IMR-90 (cell line): Measurements from ENCODE around the gene SLC6A7. TPM values are rescaled to one million over a fixed set of nuclear protein-coding genes. Genes with fewer than 3 reads are reported as not detected.

Experiments
- ATAC-seq: fragments of 200-7000 bp; cut with Tn5 transposase; 2 replicates; pipeline ENCODE4 v1.9.1; 2020; ENCODE audit warnings: low read depth, mild to moderate bottlenecking, moderate library complexity
- BruUV-seq: library from RNA; stranded (reverse); fragments of 400-500 nt; replicated peaks from 2 replicates; lab custom pipeline; 2021; lab: Mats Ljungman, UMichigan
- CTCF ChIA-PET: fragments of 300-600 bp; formaldehyde crosslinking; extraction: SDS; loops from one replicate; lab custom pipeline; 2021; ENCODE audit warnings: antibody characterized with exemption; lab: Yijun Ruan, JAX
- POLR2A ChIA-PET: fragments of 300-600 bp; sonication (Branson Sonifier 250); formaldehyde crosslinking; loops from one replicate; lab custom pipeline; 2022; ENCODE audit warnings: antibody characterized with exemption; ENCODE audit not compliant: unreplicated experiment; lab: Charles Lee
- DNase-seq: peaks from one replicate; pipeline ENCODE4 v3.0.0; 2013
- H2AFZ ChIP-seq: replicated peaks from 2 replicates; pipeline ENCODE3; 2013; ENCODE audit warnings: low read length, mild to moderate bottlenecking; ENCODE audit not compliant: poor library complexity
- H2AK5ac ChIP-seq: 2 replicates; pipeline ENCODE4 v1.6.1; 2013; ENCODE audit warnings: low read depth, low read length, inconsistent platforms
- H2AK9ac ChIP-seq: replicated peaks from 2 replicates; pipeline ENCODE3; 2013; ENCODE audit warnings: mild to moderate bottlenecking, low read depth, low read length, moderate library complexity; ENCODE audit not compliant: poor library complexity
- H2BK120ac ChIP-seq: 2 replicates; pipeline ENCODE4 v1.6.1; 2013; ENCODE audit warnings: low read depth, low read length, inconsistent platforms
- H2BK15ac ChIP-seq: 3 replicates; pipeline ENCODE4 v1.6.1; 2013; ENCODE audit warnings: low read depth, low read length, inconsistent platforms
- H2BK20ac ChIP-seq: 2 replicates; pipeline ENCODE4 v1.6.1; 2013; ENCODE audit warnings: low read depth, mild to moderate bottlenecking, inconsistent platforms, low read length, moderate library complexity
- H2BK5ac ChIP-seq: 2 replicates; pipeline ENCODE4 v1.6.1; 2013; ENCODE audit warnings: mild to moderate bottlenecking, low read depth, low read length, inconsistent platforms; ENCODE audit not compliant: poor library complexity, severe bottlenecking
- H3K14ac ChIP-seq: replicated peaks from 2 replicates; pipeline ENCODE4 v1.6.1; 2013; ENCODE audit warnings: low read depth, low read length, inconsistent platforms
- H3K18ac ChIP-seq: 2 replicates; pipeline ENCODE4 v1.6.1; 2013; ENCODE audit warnings: low read depth, low read length, control low read depth
- H3K23ac ChIP-seq: 2 replicates; pipeline ENCODE4 v1.6.1; 2013; ENCODE audit warnings: low read depth, low read length, inconsistent platforms
- H3K27ac ChIP-seq: 2 replicates; pipeline ENCODE4 v1.5.1; 2013; ENCODE audit warnings: mild to moderate bottlenecking, control low read depth, low read length; ENCODE audit not compliant: insufficient read depth
- H3K27me3 ChIP-seq: 2 replicates; pipeline ENCODE4 v1.6.1; 2013; ENCODE audit warnings: low read length; ENCODE audit not compliant: control insufficient read depth, insufficient read depth
- H3K36me3 ChIP-seq: 2 replicates; pipeline ENCODE4 v1.6.1; 2013; ENCODE audit warnings: low read length, mixed read lengths; ENCODE audit not compliant: control insufficient read depth, insufficient read depth
- H3K4ac ChIP-seq: 2 replicates; pipeline ENCODE4 v1.6.1; 2013; ENCODE audit warnings: low read depth, low read length, inconsistent platforms
- H3K4me1 ChIP-seq: 2 replicates; pipeline ENCODE4 v1.6.1; 2013; ENCODE audit warnings: low read length, mixed read lengths; ENCODE audit not compliant: control insufficient read depth, insufficient read depth
- H3K4me2 ChIP-seq: 2 replicates; pipeline ENCODE4 v1.6.1; 2013; ENCODE audit warnings: low read depth, mild to moderate bottlenecking, control low read depth, low read length, moderate library complexity
- H3K4me3 ChIP-seq: 2 replicates; pipeline ENCODE4 v1.5.1; 2013; ENCODE audit warnings: low read depth, mild to moderate bottlenecking, control low read depth, low read length, moderate library complexity; ENCODE audit not compliant: insufficient read depth
- H3K56ac ChIP-seq: 2 replicates; pipeline ENCODE4 v1.6.1; 2013; ENCODE audit warnings: low read length, inconsistent platforms; ENCODE audit not compliant: insufficient read depth; ENCODE audit errors: extremely low read depth
- H3K79me1 ChIP-seq, 2 experiments: 2 replicates each; pipeline ENCODE4 v1.6.1; 2013; ENCODE audit warnings: low read length in 2 of 2, inconsistent platforms in 1 of 2, low read depth in 1 of 2
- H3K9ac ChIP-seq: 2 replicates; pipeline ENCODE4 v1.6.1; 2013; ENCODE audit warnings: low read depth, low read length, control low read depth
- H3K9me1 ChIP-seq: 2 replicates; pipeline ENCODE4 v1.6.1; 2013; ENCODE audit warnings: low read length, inconsistent platforms; ENCODE audit not compliant: insufficient read depth
- H3K9me3 ChIP-seq: 2 replicates; pipeline ENCODE4 v1.6.1; 2013; ENCODE audit warnings: low read length; ENCODE audit not compliant: control insufficient read depth, insufficient read depth
- H4K20me1 ChIP-seq: 2 replicates; pipeline ENCODE4 v1.6.1; 2013; ENCODE audit warnings: low read length, inconsistent platforms; ENCODE audit not compliant: insufficient read depth
- H4K5ac ChIP-seq: 2 replicates; pipeline ENCODE4 v1.6.1; 2013; ENCODE audit warnings: mild to moderate bottlenecking, low read depth, low read length, control low read depth
- H4K8ac ChIP-seq, 2 experiments: 2 replicates each; pipeline ENCODE4 v1.6.1; 2013; ENCODE audit warnings: low read depth in 2 of 2, low read length in 2 of 2, control low read depth in 1 of 2, inconsistent platforms in 1 of 2
- H4K91ac ChIP-seq: 2 replicates; pipeline ENCODE4 v1.6.1; 2013; ENCODE audit warnings: low read depth, low read length, inconsistent platforms; ENCODE audit not compliant: insufficient read depth
- FOS ChIP-seq: fragments of 150-350 bp; IDR thresholded peaks from 2 replicates; pipeline ENCODE4 v1.6.1; 2016; ENCODE audit warnings: low read depth, low read length
- MAFK ChIP-seq: IDR thresholded peaks from 2 replicates; pipeline ENCODE4 v1.6.1; 2012; ENCODE audit warnings: low read depth, low read length, improper control_type of control experiment
- SMC3 ChIP-seq: fragments of 150-350 bp; IDR thresholded peaks from 2 replicates; pipeline ENCODE4 v1.6.1; 2016; ENCODE audit warnings: low read depth, mild to moderate bottlenecking, antibody characterized with exemption, low read length, moderate library complexity
- WGBS, 2 experiments: methylation state at CpG; one replicate each; pipeline versions ENCODE4 v1.1.5 to v1.1.7; 2013; ENCODE audit warnings: missing lambda C conversion rate in 2 of 2; ENCODE audit not compliant: insufficient read length in 1 of 2; ENCODE audit errors: extremely low coverage in 2 of 2; 5-methylcytosine and 5-hydroxymethylcytosine counted together
- dilution Hi-C: fragments of 300-500 bp; cut with HindIII; formaldehyde crosslinking; loops from one replicate; pipeline ENCODE4 v1.14.3; 2018; ENCODE audit warnings: low sequenced_read_pairs; ENCODE audit not compliant: unreplicated experiment
- in situ Hi-C: fragments of 300-500 bp; cut with MboI; formaldehyde crosslinking; loops from 3 replicates; pipeline ENCODE4 v1.14.3; 2019; ENCODE audit warnings: low sequenced_read_pairs, inconsistent platforms, mixed read lengths
- intact Hi-C: fragments of 100-400 bp; cut with micrococcal nuclease; formaldehyde crosslinking; loops from 2 replicates; pipeline ENCODE4 v1.10.0; 2022
- polyA plus RNA-seq, 3 experiments: library from polyadenylated mRNA; depleted of rRNA; stranded (reverse); fragments of >200 nt; gene quantifications; 2 replicates each; pipeline ENCODE4 v1.2.3, GENCODE V29; 2012; ENCODE audit warnings: low replicate concordance in 1 of 3
- total RNA-seq: library from RNA; depleted of rRNA; stranded (reverse); fragments of >200 nt; gene quantifications from 2 replicates; pipeline ENCODE4 v1.2.3, GENCODE V29; 2012
- TF ChIP-seq, protein P1 (sequence below): fragments of 150-350 bp; IDR thresholded peaks from 2 replicates; pipeline ENCODE4 v1.6.1; 2017; ENCODE audit warnings: mild to moderate bottlenecking, antibody characterized with exemption, low read length, low read depth

The SLC6A7 gene
- total and polyA plus RNA-seq, 2 of the 4 experiments (the other 2 are of a cell fraction): under 0.01 TPM; not detected in 1

DNA sequence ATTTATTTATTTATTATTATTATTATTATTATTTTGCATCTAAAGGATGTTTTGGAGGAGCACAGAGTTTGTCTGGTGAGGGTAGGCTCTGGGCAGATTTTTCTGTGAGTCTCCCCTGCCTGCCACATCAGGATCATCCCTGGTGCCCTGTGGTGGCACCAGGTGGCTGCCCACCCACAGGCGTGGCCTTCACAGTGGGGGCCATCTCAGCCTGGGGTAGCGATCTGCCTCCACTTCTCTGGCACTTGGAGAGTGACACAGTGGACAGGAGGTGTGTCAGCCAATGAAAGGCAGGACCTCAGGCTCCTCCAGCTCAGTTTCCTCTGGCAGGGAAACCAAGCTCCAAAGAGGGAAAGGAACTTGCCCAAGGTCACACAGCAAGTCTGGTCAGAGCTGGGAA is 30.0 kb downstream of the SLC6A7 start:
- no peak overlapping the region for H2AFZ ChIP-seq
- H3K27ac ChIP-seq: no peak overlapping the region
- dilution Hi-C loops: no loop called here
- WGBS, 2 experiments: no CpG with 5 or more reads among the region's 2 CpGs
- H4K5ac ChIP-seq: no peak overlapping the region
- H3K4ac ChIP-seq: no peak overlapping the region
- no peak overlapping the region for H3K14ac ChIP-seq
- H3K9me3 ChIP-seq: no peaks in the 10 kb centered on the region
- H3K4me3 ChIP-seq: no peak overlapping the region
- H3K18ac ChIP-seq: no peak overlapping the region
- no peak overlapping the region for H3K23ac ChIP-seq
- no peaks in the 10 kb centered on the region for H3K36me3 ChIP-seq
- intact Hi-C loops: loop anchor here (2.0 to 10.0 kb wide), 3 partner anchors 185 to 383 kb away; no protein-coding TSS in a partner anchor
- DNase-seq: no peak
- H4K91ac ChIP-seq: no peak overlapping the region
- no peak overlapping the region for H2BK15ac ChIP-seq
- H3K9me1 ChIP-seq: no peaks in the 10 kb centered on the region
- H3K27me3 ChIP-seq: no peaks in the 10 kb centered on the region; the same call in 1 of the 2 replicates
- BruUV-seq: no TSS peak
- ChIA-PET CTCF (interaction anchor here (0.6 kb wide), 1 partner anchor 61 kb away, joined by 3 read pairs; no protein-coding TSS in a partner anchor), POLR2A (no interaction called here)
- H3K56ac ChIP-seq: no peak overlapping the region
- no peaks in the 10 kb centered on the region for H4K20me1 ChIP-seq
- H4K8ac ChIP-seq: no peak overlapping the region
- in situ Hi-C loops: loop anchor here (10.0 to 25.0 kb wide), 3 partner anchors 215 to 583 kb away; partner anchors contain the start of genes HMGXB3 and TIGD6
- H2BK5ac ChIP-seq: no peak overlapping the region
- TF ChIP-seq MAFK (no peak), FOS (no peak), SMC3 (no peak)
- TF ChIP-seq, protein P1, sequence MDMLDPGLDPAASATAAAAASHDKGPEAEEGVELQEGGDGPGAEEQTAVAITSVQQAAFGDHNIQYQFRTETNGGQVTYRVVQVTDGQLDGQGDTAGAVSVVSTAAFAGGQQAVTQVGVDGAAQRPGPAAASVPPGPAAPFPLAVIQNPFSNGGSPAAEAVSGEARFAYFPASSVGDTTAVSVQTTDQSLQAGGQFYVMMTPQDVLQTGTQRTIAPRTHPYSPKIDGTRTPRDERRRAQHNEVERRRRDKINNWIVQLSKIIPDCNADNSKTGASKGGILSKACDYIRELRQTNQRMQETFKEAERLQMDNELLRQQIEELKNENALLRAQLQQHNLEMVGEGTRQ: no peak
- H2AK9ac ChIP-seq: no peak overlapping the region
- H3K9ac ChIP-seq: no peak overlapping the region
- H2AK5ac ChIP-seq: peak overlapping the region; percentile 80
- H2BK20ac ChIP-seq: no peak overlapping the region
- 0 out of 2 replicates have a peak, but pooled peaks cover 2% of the 10 kb centered on the region for H3K4me1 ChIP-seq
- no peaks in the 10 kb centered on the region for H3K79me1 ChIP-seq
- no peak overlapping the region for H3K4me2 ChIP-seq
- no peak for ATAC-seq
- H2BK120ac ChIP-seq: no peak overlapping the region
